Endothelial cell of umbilical vein (primary cell): ENCODE data around the gene MAN2B2. TPM values are rescaled to one million over a fixed set of nuclear protein-coding genes. Genes with fewer than 3 reads are reported as not detected.

Experiments used
- BruUV-seq: library from RNA; stranded (reverse); fragments of 400-500 nt; replicated peaks from 2 replicates; lab custom pipeline; 2021; lab: Mats Ljungman, UMichigan
- CTCF ChIA-PET: fragments of 300-600, 350-600 bp; sonication (Branson Sonifier 250); formaldehyde crosslinking; loops from one replicate; lab custom pipeline; 2021; ENCODE audit warnings: antibody characterized with exemption, inconsistent platforms; lab: Charles Lee
- POLR2A ChIA-PET: fragments of 300-600, 350-600 bp; sonication (Branson Sonifier 250); formaldehyde crosslinking; loops from one replicate; lab custom pipeline; 2021; ENCODE audit warnings: antibody characterized with exemption, inconsistent platforms; lab: Charles Lee
- DNase-seq: peaks from one replicate; pipeline ENCODE4 v3.0.0-alpha.2; 2011; ENCODE audit warnings: low read depth, low spot score
- FAIRE-seq: peaks from 2 replicates; lab custom pipeline; 2011; peaks lifted over from hg19 to GRCh38; lab: Jason Lieb, UNC
- H2AFZ ChIP-seq: 2 replicates; pipeline ENCODE4 v1.6.0; 2012; ENCODE audit warnings: low read depth, low read length, control low read depth, inconsistent platforms
- H3K27ac ChIP-seq: 2 replicates; pipeline ENCODE4 v1.5.1; 2011; ENCODE audit warnings: low read depth, mild to moderate bottlenecking, control low read depth, low read length, moderate library complexity; ENCODE audit not compliant: insufficient read depth
- H3K27me3 ChIP-seq, 2 experiments: 2 replicates each; pipeline versions ENCODE4 v1.6.0 to v1.6.1; 2011; ENCODE audit warnings: low read length in 2 of 2, mixed read lengths in 1 of 2; ENCODE audit not compliant: control insufficient read depth in 2 of 2, insufficient read depth in 2 of 2
- H3K36me3 ChIP-seq, 2 experiments: 2 replicates in 1 of 2; 3 replicates in 1 of 2; pipeline ENCODE4 v1.5.1; 2011; ENCODE audit warnings: low read length in 2 of 2, mild to moderate bottlenecking in 1 of 2, moderate library complexity in 1 of 2; ENCODE audit not compliant: control insufficient read depth in 2 of 2, insufficient read depth in 2 of 2; ENCODE audit errors: extremely low read depth in 1 of 2
- H3K4me1 ChIP-seq: 3 replicates; pipeline ENCODE4 v1.5.1; 2011; ENCODE audit warnings: mild to moderate bottlenecking, low read length; ENCODE audit not compliant: control insufficient read depth, insufficient read depth; ENCODE audit errors: extremely low read depth
- H3K4me2 ChIP-seq: 2 replicates; pipeline ENCODE4 v1.6.1; 2011; ENCODE audit warnings: low read length, control low read depth, mixed read lengths; ENCODE audit not compliant: insufficient read depth
- H3K4me3 ChIP-seq, 3 experiments: fragments of 200-600 bp in 1 of 3; sonication (generic), shearing (Covaris generic) in 1 of 3; replicated peaks in 1 of 3; 2 replicates each; pipeline ENCODE4 v1.5.1; 2011 to 2016; ENCODE audit warnings: control low read depth in 3 of 3, low read length in 3 of 3, mild to moderate bottlenecking in 2 of 3, inconsistent platforms in 1 of 3, low read depth in 1 of 3, moderate library complexity in 1 of 3; ENCODE audit not compliant: insufficient read depth in 1 of 3
- H3K79me2 ChIP-seq: 2 replicates; pipeline ENCODE4 v1.6.0; 2012; ENCODE audit warnings: low read length, inconsistent platforms; ENCODE audit not compliant: control insufficient read depth, insufficient read depth
- H3K9ac ChIP-seq: replicated peaks from 2 replicates; pipeline ENCODE3; 2011; ENCODE audit warnings: low read length, control low read depth; ENCODE audit not compliant: insufficient read depth; ENCODE audit errors: extremely low read depth
- H3K9me1 ChIP-seq: replicated peaks from 3 replicates; pipeline ENCODE4 v1.6.0; 2011; ENCODE audit warnings: mild to moderate bottlenecking, low read length; ENCODE audit not compliant: control insufficient read depth, insufficient read depth; ENCODE audit errors: extremely low read depth
- H3K9me3 ChIP-seq: replicated peaks from 2 replicates; pipeline ENCODE4 v1.5.1; 2012; ENCODE audit warnings: low read length, inconsistent platforms; ENCODE audit not compliant: control insufficient read depth, insufficient read depth
- H4K20me1 ChIP-seq: replicated peaks from 2 replicates; pipeline ENCODE3; 2011; ENCODE audit warnings: mild to moderate bottlenecking, low read length; ENCODE audit not compliant: control insufficient read depth, insufficient read depth; ENCODE audit errors: extremely low read depth
- EZH2 ChIP-seq: IDR thresholded peaks from 2 replicates; pipeline ENCODE4 v1.6.1; 2012; ENCODE audit warnings: borderline replicate concordance, low read depth, mild to moderate bottlenecking, moderate library complexity, low read length, inconsistent platforms; ENCODE audit not compliant: severe bottlenecking
- JUN ChIP-seq: IDR thresholded peaks from 2 replicates; pipeline ENCODE4 v1.6.1; 2011; ENCODE audit warnings: borderline replicate concordance, low read depth; ENCODE audit not compliant: insufficient read length, insufficient read depth
- dilution Hi-C: fragments of 300-500 bp; cut with MboI; formaldehyde crosslinking; loops from one replicate; pipeline ENCODE4 v1.15.0; 2019; ENCODE audit warnings: low sequenced_read_pairs; ENCODE audit not compliant: extremely low pct_ligation_motif_present
- intact Hi-C: fragments of 100-400 bp; cut with micrococcal nuclease; formaldehyde crosslinking; loops from one replicate; pipeline ENCODE4 v1.10.0; 2022
- polyA plus RNA-seq, 4 experiments: library from polyadenylated mRNA; depleted of rRNA in 3 of 4; stranded (reverse) in 3 of 4; unstranded in 1 of 4; fragments of >200 nt; gene quantifications; 2 replicates each; pipeline versions ENCODE4 v1.2.1 to v1.2.3, GENCODE V29; 2011 to 2012; ENCODE audit warnings: missing spikeins in 1 of 4
- total RNA-seq: library from RNA; stranded (reverse); gene quantifications from 2 replicates; pipeline ENCODE4 v1.2.3, GENCODE V29; 2021

Gene MAN2B2
- total and polyA plus RNA-seq, 2 donors (not counting 3 experiments of a cell fraction or from before 2014, with no cell fraction given): 15.7 to 25.1 TPM

DNA sequence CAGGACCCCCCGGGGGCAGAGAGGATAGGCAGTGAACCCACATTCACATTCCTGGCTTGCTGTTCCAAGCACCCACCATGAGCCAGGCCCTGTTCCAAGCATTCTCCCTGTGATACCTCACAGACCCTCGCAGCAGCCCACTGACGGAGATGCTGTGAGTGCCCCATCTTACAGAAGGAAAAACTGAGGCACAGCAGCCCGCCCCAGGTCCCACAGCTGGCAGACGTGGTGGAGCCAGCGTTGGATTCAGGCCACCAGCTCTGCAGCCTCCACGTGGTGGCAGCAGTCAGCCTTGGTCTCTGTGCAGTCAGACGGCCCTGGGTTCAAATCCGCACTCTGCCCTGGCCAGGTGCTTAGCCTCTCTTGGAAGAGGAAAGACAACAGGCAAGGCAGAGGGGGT lies 16.8 kb downstream of the MAN2B2 start:
- Histone ChIP-seq H3K4me2 (no peak overlapping the region), H3K4me1 (no peaks in the 10 kb centered on the region), H3K9ac (no peak overlapping the region), H2AFZ (no peak overlapping the region), H3K36me3 (peaks cover 0 to 5% of the 10 kb centered on the region in 2 experiments), H3K4me3 (no peak overlapping the region), H3K27me3 (no peaks in the 10 kb centered on the region), H3K9me3 (no peaks in the 10 kb centered on the region), H3K9me1 (no peaks in the 10 kb centered on the region), H3K79me2 (no peaks in the 10 kb centered on the region), H3K27ac (no peak overlapping the region), H4K20me1 (no peaks in the 10 kb centered on the region)
- ChIA-PET CTCF (no interaction called here), POLR2A (no interaction called here)
- TF ChIP-seq JUN: no peak
- BruUV-seq: no TSS peak
- FAIRE-seq (no peak), DNase-seq (no peak)
- dilution Hi-C loops: no loop called here
- intact Hi-C loops: no loop called here

DNA sequence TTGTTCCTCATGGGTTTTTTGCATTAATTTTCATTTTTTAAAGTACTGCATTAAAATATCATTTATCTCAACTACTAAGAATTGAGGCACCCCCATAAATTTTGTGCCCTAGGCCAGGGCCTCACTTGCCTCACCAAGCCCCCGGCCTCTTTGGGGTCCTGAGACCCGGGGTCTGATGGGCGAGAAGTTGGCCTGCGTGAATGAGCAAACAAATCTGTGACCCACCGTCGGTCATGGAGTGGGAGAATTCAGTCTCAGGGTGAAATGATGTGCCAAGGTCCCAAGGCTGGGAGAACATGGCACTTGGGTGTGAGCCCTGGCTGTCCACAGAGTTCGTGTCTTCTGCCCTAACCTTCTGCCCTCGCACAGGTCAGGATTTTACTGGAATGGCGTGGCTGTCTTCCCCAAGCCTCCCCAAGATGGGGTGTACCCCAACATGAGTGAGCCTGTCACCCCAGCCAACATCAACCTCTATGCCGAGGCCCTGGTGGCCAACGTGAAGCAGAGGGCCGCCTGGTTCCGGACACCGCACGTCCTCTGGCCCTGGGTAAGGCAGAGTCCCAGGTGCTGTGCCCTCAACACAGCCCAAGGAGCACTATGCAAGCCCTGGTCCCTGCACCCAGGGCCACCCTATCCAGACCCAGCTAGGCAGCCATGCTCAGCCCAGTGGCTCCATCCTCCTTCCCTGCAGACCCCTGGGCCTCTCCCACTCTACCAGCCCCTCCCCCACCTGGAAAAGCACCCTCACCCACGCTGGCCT lies 18.0 kb downstream of the MAN2B2 start:
- no peaks in the 10 kb centered on the region for H4K20me1 ChIP-seq
- H3K79me2 ChIP-seq: no peaks in the 10 kb centered on the region
- ChIA-PET POLR2A (no interaction called here), CTCF (interaction anchor here (1.0 kb wide), 1 partner anchor 18 kb away, joined by 3 read pairs; the partner anchor contains the start of gene MAN2B2)
- H2AFZ ChIP-seq: no peak overlapping the region
- H3K9ac ChIP-seq: no peak overlapping the region
- H3K4me2 ChIP-seq: no peak overlapping the region
- no peak for DNase-seq
- no peaks in the 10 kb centered on the region for H3K27me3 ChIP-seq
- FAIRE-seq: no peak
- H3K4me1 ChIP-seq: no peaks in the 10 kb centered on the region
- no peak overlapping the region for H3K4me3 ChIP-seq
- H3K9me3 ChIP-seq: no peaks in the 10 kb centered on the region
- dilution Hi-C loops (no loop called here), intact Hi-C loops (no loop called here)
- H3K27ac ChIP-seq: no peak overlapping the region
- TF ChIP-seq EZH2 (no peak), JUN (no peak)
- BruUV-seq: no TSS peak
- H3K9me1 ChIP-seq: no peaks in the 10 kb centered on the region
- peaks cover 0 to 5% of the 10 kb centered on the region in 2 experiments for H3K36me3 ChIP-seq
